Liver (tissue), 3 donors: ENCODE measurements around the gene SCML1.

Experiments used
- ATF3 ChIP-seq: IDR thresholded peaks from 2 replicates; pipeline ENCODE4 v1.6.1; 2016; ENCODE audit warnings: antibody characterized with exemption
- EGR1 ChIP-seq, 2 donors: IDR thresholded peaks; 2 replicates each; pipeline ENCODE4 v1.6.1; 2016 to 2018; ENCODE audit warnings: antibody characterized with exemption in 2 of 2, low read depth in 2 of 2
- FOXA2 ChIP-seq: IDR thresholded peaks from 2 replicates; pipeline ENCODE4 v1.6.1; 2016; ENCODE audit warnings: antibody characterized with exemption
- GABPA ChIP-seq, 2 donors: IDR thresholded peaks in 1 of 2; conservative IDR thresholded peaks in 1 of 2; 2 replicates each; pipeline ENCODE4 v1.6.1; 2016; ENCODE audit warnings: antibody characterized with exemption in 2 of 2, mild to moderate bottlenecking in 1 of 2, moderate library complexity in 1 of 2
- JUND ChIP-seq, 2 donors: IDR thresholded peaks; 2 replicates each; pipeline ENCODE4 v1.6.1; 2016; ENCODE audit warnings: antibody characterized with exemption in 2 of 2
- NR2F2 ChIP-seq: IDR thresholded peaks from 2 replicates; pipeline ENCODE4 v1.6.1; 2016; ENCODE audit warnings: antibody characterized with exemption
- RAD21 ChIP-seq, 2 donors: IDR thresholded peaks; 2 replicates each; pipeline ENCODE4 v1.6.1; 2016; ENCODE audit warnings: antibody characterized with exemption in 2 of 2, mild to moderate bottlenecking in 2 of 2
- RXRA ChIP-seq, 2 donors: IDR thresholded peaks; 2 replicates each; pipeline ENCODE4 v1.6.1; 2017 to 2018; ENCODE audit warnings: antibody characterized with exemption in 2 of 2, mild to moderate bottlenecking in 1 of 2
- SP1 ChIP-seq: IDR thresholded peaks from 2 replicates; pipeline ENCODE4 v1.6.1; 2018; ENCODE audit warnings: antibody characterized with exemption, mild to moderate bottlenecking
- TAF1 ChIP-seq: conservative IDR thresholded peaks from 2 replicates; pipeline ENCODE4 v1.6.1; 2016; ENCODE audit warnings: antibody characterized with exemption, mild to moderate bottlenecking
- YY1 ChIP-seq: IDR thresholded peaks from 2 replicates; pipeline ENCODE4 v1.6.1; 2016; ENCODE audit warnings: antibody characterized with exemption, mild to moderate bottlenecking
- TF ChIP-seq, protein P1 (sequence below): fragments of 150-350 bp; IDR thresholded peaks from 2 replicates; pipeline ENCODE4 v1.5.1; 2017; ENCODE audit warnings: improper control_type of control experiment, low read depth, low read length; ENCODE audit not compliant: missing input control
- TF ChIP-seq, protein P2 (sequence below): IDR thresholded peaks from 2 replicates; pipeline ENCODE4 v1.6.1; 2016; ENCODE audit warnings: antibody characterized with exemption, mild to moderate bottlenecking
- donor health status: healthy.
- donor health status: healthy.

- TF ChIP-seq, protein P1, sequence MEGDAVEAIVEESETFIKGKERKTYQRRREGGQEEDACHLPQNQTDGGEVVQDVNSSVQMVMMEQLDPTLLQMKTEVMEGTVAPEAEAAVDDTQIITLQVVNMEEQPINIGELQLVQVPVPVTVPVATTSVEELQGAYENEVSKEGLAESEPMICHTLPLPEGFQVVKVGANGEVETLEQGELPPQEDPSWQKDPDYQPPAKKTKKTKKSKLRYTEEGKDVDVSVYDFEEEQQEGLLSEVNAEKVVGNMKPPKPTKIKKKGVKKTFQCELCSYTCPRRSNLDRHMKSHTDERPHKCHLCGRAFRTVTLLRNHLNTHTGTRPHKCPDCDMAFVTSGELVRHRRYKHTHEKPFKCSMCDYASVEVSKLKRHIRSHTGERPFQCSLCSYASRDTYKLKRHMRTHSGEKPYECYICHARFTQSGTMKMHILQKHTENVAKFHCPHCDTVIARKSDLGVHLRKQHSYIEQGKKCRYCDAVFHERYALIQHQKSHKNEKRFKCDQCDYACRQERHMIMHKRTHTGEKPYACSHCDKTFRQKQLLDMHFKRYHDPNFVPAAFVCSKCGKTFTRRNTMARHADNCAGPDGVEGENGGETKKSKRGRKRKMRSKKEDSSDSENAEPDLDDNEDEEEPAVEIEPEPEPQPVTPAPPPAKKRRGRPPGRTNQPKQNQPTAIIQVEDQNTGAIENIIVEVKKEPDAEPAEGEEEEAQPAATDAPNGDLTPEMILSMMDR = no peak
- TF ChIP-seq SP1 (no peak), RAD21 (IDR thresholded peaks at IDR 0.05) (no peak), EGR1 (IDR thresholded peaks at IDR 0.05; ENCODE audit: low read depth in 2 of 2) (no peak), ATF3 (no peak), FOXA2 (no peak), TAF1 (no peak), GABPA (IDR thresholded peaks at IDR 0.05 in 1 of 2, conservative IDR thresholded peaks at IDR 0.05 in 1 of 2) (no peak), YY1 (no peak), NR2F2 (no peak), JUND (IDR thresholded peaks at IDR 0.05) (no peak), RXRA (IDR thresholded peaks at IDR 0.05) (no peak)
- TF ChIP-seq, protein P2, sequence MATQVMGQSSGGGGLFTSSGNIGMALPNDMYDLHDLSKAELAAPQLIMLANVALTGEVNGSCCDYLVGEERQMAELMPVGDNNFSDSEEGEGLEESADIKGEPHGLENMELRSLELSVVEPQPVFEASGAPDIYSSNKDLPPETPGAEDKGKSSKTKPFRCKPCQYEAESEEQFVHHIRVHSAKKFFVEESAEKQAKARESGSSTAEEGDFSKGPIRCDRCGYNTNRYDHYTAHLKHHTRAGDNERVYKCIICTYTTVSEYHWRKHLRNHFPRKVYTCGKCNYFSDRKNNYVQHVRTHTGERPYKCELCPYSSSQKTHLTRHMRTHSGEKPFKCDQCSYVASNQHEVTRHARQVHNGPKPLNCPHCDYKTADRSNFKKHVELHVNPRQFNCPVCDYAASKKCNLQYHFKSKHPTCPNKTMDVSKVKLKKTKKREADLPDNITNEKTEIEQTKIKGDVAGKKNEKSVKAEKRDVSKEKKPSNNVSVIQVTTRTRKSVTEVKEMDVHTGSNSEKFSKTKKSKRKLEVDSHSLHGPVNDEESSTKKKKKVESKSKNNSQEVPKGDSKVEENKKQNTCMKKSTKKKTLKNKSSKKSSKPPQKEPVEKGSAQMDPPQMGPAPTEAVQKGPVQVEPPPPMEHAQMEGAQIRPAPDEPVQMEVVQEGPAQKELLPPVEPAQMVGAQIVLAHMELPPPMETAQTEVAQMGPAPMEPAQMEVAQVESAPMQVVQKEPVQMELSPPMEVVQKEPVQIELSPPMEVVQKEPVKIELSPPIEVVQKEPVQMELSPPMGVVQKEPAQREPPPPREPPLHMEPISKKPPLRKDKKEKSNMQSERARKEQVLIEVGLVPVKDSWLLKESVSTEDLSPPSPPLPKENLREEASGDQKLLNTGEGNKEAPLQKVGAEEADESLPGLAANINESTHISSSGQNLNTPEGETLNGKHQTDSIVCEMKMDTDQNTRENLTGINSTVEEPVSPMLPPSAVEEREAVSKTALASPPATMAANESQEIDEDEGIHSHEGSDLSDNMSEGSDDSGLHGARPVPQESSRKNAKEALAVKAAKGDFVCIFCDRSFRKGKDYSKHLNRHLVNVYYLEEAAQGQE = no peak
These were observed 66.2 kb downstream of the SCML1 start for GRCh38 chrX:17803449-17803848.
